DOHH2 (cell line): ENCODE results near the gene ZNF248.

Experiments
- CTCF ChIP-seq: fragments of 200-600 bp; sonication (generic); IDR thresholded peaks from one replicate; pipeline ENCODE4 v1.5.1; 2014; ENCODE audit warnings: antibody characterized with exemption, mild to moderate bottlenecking, low read depth, low read length; ENCODE audit not compliant: poor library complexity, severe bottlenecking
- EZH2phosphoT487 ChIP-seq: fragments of 200-600 bp; sonication (generic); IDR thresholded peaks from 2 replicates; pipeline ENCODE4 v1.6.1; 2017; ENCODE audit warnings: borderline replicate concordance, mild to moderate bottlenecking, antibody characterized with exemption, low read length, moderate library complexity, mixed read lengths

- TF ChIP-seq CTCF (no peak), EZH2phosphoT487 (no peak)
Observed at GRCh38 chr10:37736120-37736519, 121.3 kb downstream of the ZNF248 start.
